ENCODE results near the gene APMAP. TPM values are rescaled to one million over a fixed set of nuclear protein-coding genes. Genes with fewer than 3 reads are reported as not detected.

Gene APMAP
- total RNA-seq, 1 donor from 2014 or later: 76.3 TPM

DNA sequence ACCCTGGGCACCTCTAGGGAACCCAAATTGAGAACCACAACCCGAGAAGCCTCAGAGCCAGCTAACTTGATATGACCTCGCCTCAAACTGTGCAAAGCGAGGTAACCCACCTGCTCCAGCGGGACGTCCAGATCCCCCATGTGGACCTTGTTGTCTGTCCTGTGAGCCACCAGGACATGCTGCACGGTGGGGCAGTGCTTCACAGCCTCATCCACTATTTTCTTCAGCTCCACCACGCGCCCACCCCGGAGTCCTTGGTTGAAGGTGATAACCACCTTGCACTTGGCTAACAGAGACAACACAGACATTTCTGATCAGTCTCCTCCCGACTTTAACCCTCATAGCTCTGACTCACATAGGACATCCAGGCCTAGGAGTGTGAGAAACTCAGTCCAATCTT is 30.8 kb upstream of the APMAP start:
- H3K27me3 Mint-ChIP-seq (ENCODE audit: unreplicated experiment): peaks cover 7% of the 10 kb centered on the region
- no peak for TF ChIP-seq CTCF (IDR thresholded peaks at IDR 0.05)

DNA sequence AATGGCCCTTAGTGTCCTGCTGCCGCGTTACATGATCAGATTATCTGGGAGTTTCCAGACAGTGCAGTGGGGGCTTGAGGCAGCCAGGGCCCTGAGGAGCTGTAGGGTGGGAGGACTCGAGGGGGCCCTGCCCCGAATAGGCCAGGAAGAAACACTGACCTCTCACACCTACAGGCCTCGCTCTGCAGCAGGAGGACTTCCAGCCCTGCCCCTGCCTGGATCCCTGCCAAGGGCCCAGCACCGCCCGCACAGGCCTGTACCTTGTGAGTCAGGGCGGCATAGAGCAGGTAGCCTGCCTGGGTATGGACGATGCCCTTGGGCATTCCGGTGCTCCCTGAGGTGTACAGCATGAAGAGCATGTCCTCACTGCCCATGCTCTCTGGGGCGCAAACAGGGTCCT is 30.1 kb upstream of the APMAP start:
- TF ChIP-seq CTCF (IDR thresholded peaks at IDR 0.05): no peak
- Mint-ChIP-seq H3K4me3 (ENCODE audit: unreplicated experiment) (no peak overlapping the region), H3K4me1 (ENCODE audit: unreplicated experiment) (no peaks in the 10 kb centered on the region), H3K36me3 (ENCODE audit: unreplicated experiment) (no peaks in the 10 kb centered on the region), H3K9me3 (ENCODE audit: unreplicated experiment) (no peaks in the 10 kb centered on the region), H3K27ac (ENCODE audit: unreplicated experiment) (no peak overlapping the region), H3K27me3 (ENCODE audit: unreplicated experiment) (peaks cover 7% of the 10 kb centered on the region)
- no peak for DNase-seq (ENCODE audit: extremely low spot score, unreplicated experiment)

More for the DNA sequence above, 30.8 kb upstream of the APMAP start:
- no peak for DNase-seq (ENCODE audit: extremely low spot score, unreplicated experiment)
- no peak overlapping the region for H3K4me3 Mint-ChIP-seq (ENCODE audit: unreplicated experiment)
- no peaks in the 10 kb centered on the region for H3K36me3 Mint-ChIP-seq (ENCODE audit: unreplicated experiment)
- H3K9me3 Mint-ChIP-seq (ENCODE audit: unreplicated experiment): no peaks in the 10 kb centered on the region
- H3K27ac Mint-ChIP-seq (ENCODE audit: unreplicated experiment): no peak overlapping the region
- H3K4me1 Mint-ChIP-seq (ENCODE audit: unreplicated experiment): no peaks in the 10 kb centered on the region

DNA sequence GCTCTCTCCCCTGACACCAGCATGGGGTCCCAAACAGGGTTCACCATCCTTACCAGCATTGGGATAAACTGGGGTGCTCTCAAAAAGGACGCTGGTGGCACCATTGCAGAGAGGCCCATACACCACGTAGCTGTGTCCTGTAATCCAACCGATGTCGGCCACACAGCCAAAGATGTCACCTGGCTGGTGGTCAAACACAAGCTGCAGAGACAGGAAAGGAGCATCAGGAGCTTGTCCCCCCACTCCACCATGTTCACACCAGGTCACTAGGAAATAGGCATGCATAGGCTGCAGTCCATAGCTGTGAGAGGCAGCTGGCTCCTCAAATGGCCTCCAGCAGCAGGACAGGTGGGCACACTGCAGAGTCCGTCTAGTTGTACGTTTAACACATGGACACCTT is 28.8 kb upstream of the APMAP start:
- no peak for DNase-seq (ENCODE audit: extremely low spot score, unreplicated experiment)
- Mint-ChIP-seq H3K36me3 (ENCODE audit: unreplicated experiment) (no peaks in the 10 kb centered on the region), H3K9me3 (ENCODE audit: unreplicated experiment) (no peaks in the 10 kb centered on the region), H3K4me1 (ENCODE audit: unreplicated experiment) (no peaks in the 10 kb centered on the region), H3K4me3 (ENCODE audit: unreplicated experiment) (no peak overlapping the region), H3K27ac (ENCODE audit: unreplicated experiment) (no peak overlapping the region), H3K27me3 (ENCODE audit: unreplicated experiment) (no peaks in the 10 kb centered on the region)
- no peak for TF ChIP-seq CTCF (IDR thresholded peaks at IDR 0.05)

GRCh38 chr20:25020901-25021301 is 28.4 kb upstream of the APMAP start:
- H3K4me1 Mint-ChIP-seq (ENCODE audit: unreplicated experiment): no peaks in the 10 kb centered on the region
- no peaks in the 10 kb centered on the region for H3K9me3 Mint-ChIP-seq (ENCODE audit: unreplicated experiment)
- H3K27ac Mint-ChIP-seq (ENCODE audit: unreplicated experiment): no peak overlapping the region
- DNase-seq (ENCODE audit: extremely low spot score, unreplicated experiment): no peak
- no peaks in the 10 kb centered on the region for H3K36me3 Mint-ChIP-seq (ENCODE audit: unreplicated experiment)
- no peaks in the 10 kb centered on the region for H3K27me3 Mint-ChIP-seq (ENCODE audit: unreplicated experiment)
- no peak for TF ChIP-seq CTCF (IDR thresholded peaks at IDR 0.05)
- no peak overlapping the region for H3K4me3 Mint-ChIP-seq (ENCODE audit: unreplicated experiment)

GRCh38 chr20:25020345-25020744 is 27.8 kb upstream of the APMAP start:
- no peaks in the 10 kb centered on the region for H3K36me3 Mint-ChIP-seq (ENCODE audit: unreplicated experiment)
- no peak overlapping the region for H3K4me3 Mint-ChIP-seq (ENCODE audit: unreplicated experiment)
- no peak for TF ChIP-seq CTCF (IDR thresholded peaks at IDR 0.05)
- no peak overlapping the region for H3K27ac Mint-ChIP-seq (ENCODE audit: unreplicated experiment)
- H3K27me3 Mint-ChIP-seq (ENCODE audit: unreplicated experiment): no peaks in the 10 kb centered on the region
- DNase-seq (ENCODE audit: extremely low spot score, unreplicated experiment): no peak
- no peaks in the 10 kb centered on the region for H3K9me3 Mint-ChIP-seq (ENCODE audit: unreplicated experiment)
- H3K4me1 Mint-ChIP-seq (ENCODE audit: unreplicated experiment): no peaks in the 10 kb centered on the region

All from osteocyte (in vitro differentiated cells).